ENCODE measurements around the gene NUDCD3.

The NUDCD3 gene

DNA sequence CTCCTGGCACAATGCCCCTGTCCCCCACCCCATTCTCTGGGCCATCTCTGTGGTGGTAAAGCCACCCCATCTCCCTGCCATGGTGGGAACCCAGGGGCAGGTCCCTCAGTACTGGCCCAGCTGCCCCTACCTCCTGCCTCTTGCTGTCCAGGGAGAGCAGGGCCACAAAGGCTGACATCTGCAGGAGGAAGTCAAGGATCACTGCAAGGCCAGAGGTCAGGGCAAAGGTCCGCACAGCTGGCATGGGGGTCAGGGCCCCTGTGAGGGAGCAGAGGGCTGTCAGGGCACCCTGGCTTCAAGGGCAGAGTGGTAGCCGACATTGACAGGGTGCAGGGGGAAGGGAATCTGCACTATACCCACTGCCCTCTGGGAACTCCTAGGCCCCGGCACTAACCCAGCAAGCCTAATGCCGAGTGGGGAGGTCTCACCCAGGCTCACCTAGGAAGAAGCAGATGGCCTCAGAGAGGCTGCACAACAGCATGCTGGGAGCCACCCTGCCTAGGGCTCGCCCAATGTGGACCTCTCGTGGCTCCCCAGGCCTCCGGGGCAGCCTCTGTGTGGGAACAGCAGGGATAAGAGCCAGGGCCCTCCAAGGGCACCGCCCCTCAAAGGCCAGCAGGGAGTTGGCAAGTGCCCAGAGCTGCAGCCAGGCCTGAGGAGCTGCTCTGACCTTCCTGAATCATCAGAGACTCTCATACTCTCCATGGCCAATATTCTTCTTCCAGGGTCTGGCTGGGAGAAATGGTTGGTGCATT, 43.0 kb upstream of the NUDCD3 start:
- no peak overlapping the region for H3K27ac ChIP-seq (ENCODE audit: low read depth, low read length)
- H3K9ac ChIP-seq (ENCODE audit: low read depth, low read length) = no peak overlapping the region
- no peaks in the 10 kb centered on the region for H3K27me3 ChIP-seq (ENCODE audit: insufficient read depth, low read length)
- H3K4me3 ChIP-seq (ENCODE audit: low read length) = no peak overlapping the region
- no peaks in the 10 kb centered on the region for H3K9me3 ChIP-seq (ENCODE audit: insufficient read depth, low read depth, low read length)
- no peaks in the 10 kb centered on the region for H3K4me1 ChIP-seq (ENCODE audit: insufficient read depth, low read length)
- no peaks in the 10 kb centered on the region for H3K36me3 ChIP-seq (ENCODE audit: insufficient read depth, low read length)
- WGBS = 92% methylated on average over 8 of the region's 8 CpGs

DNA sequence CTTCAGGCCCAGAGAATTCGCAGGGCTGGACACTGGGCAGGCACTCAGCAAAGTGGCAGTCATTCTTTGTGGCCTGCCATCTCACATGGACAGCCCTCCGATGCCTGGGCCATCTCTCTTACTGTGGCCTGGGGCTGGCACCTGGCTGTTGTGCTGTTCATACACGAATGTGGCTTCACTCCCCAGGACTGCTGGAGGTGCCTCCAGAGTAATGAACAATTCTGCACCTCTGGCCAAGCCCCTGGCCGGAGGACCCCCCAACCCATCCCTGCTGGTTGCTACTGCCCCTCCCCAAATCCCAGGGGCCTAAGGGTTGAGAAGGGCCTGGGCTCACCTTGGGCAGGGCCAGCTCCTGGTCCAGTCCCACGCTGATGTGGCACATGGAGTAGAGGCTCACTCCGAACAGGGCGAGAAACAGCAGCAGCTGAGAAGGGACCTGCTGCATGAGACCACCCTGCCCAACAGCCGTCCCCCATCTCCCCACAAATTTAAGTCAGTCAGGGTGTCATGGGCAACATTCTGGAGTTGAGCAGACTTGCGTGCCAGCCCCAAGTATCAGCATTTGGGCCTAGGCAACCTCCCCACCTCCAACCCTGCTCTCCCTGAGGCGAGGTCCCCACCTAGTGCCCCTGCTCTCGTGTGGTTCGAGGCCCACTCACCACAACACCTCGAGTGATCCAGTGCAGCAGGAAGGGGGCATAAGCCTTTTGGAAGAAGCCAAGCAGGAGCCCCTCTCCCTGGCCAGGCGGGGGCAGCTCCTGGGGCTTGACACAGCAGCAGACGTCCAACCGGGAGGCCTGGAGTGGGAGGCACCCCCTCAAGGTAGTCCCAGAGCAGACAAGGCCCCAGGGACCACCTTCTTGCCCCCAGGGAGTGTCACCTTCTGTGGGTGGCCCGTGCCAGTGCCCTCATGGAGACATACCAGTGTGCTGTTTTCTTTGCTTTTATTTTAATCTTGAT, 41.2 kb upstream of the NUDCD3 start:
- WGBS = 91% methylated on average over 17 of the region's 17 CpGs
- no peak overlapping the region for H3K4me3 ChIP-seq (ENCODE audit: low read length)

DNA sequence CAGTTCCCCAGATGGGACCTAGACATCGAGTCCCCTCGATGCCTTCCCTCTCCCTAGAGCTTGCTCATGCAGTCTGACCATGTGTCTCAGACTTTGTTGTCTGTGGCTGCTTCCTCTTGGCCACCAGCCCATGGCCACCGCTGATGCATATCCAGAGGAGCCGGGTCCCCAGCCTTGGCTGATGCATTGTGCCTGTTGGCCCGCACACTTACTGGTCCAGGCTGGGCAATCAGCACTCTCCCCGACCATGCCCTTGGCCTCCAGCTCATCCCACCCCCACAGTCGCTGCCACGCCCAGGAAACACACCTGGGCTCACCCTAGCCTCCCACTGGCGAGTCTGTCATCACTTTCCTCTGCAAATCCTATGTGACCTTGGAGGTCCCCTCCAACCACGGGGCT, 40.5 kb upstream of the NUDCD3 start:
- 86% methylated on average over 10 of the region's 10 CpGs for WGBS
- H3K9me3 ChIP-seq (ENCODE audit: insufficient read depth, low read depth, low read length) = no peaks in the 10 kb centered on the region
- no peaks in the 10 kb centered on the region for H3K36me3 ChIP-seq (ENCODE audit: insufficient read depth, low read length)
- no peaks in the 10 kb centered on the region for H3K4me1 ChIP-seq (ENCODE audit: insufficient read depth, low read length)
- H3K4me3 ChIP-seq (ENCODE audit: low read length) = no peak overlapping the region
- H3K27me3 ChIP-seq (ENCODE audit: insufficient read depth, low read length) = no peaks in the 10 kb centered on the region
- H3K9ac ChIP-seq (ENCODE audit: low read depth, low read length) = no peak overlapping the region
- no peak overlapping the region for H3K27ac ChIP-seq (ENCODE audit: low read depth, low read length)

More for the DNA sequence above, 41.2 kb upstream of the NUDCD3 start:
- no peaks in the 10 kb centered on the region for H3K27me3 ChIP-seq (ENCODE audit: insufficient read depth, low read length)
- H3K36me3 ChIP-seq (ENCODE audit: insufficient read depth, low read length) = no peaks in the 10 kb centered on the region
- no peak overlapping the region for H3K27ac ChIP-seq (ENCODE audit: low read depth, low read length)
- H3K9me3 ChIP-seq (ENCODE audit: insufficient read depth, low read depth, low read length) = no peaks in the 10 kb centered on the region
- H3K4me1 ChIP-seq (ENCODE audit: insufficient read depth, low read length) = no peaks in the 10 kb centered on the region
- no peak overlapping the region for H3K9ac ChIP-seq (ENCODE audit: low read depth, low read length)

DNA sequence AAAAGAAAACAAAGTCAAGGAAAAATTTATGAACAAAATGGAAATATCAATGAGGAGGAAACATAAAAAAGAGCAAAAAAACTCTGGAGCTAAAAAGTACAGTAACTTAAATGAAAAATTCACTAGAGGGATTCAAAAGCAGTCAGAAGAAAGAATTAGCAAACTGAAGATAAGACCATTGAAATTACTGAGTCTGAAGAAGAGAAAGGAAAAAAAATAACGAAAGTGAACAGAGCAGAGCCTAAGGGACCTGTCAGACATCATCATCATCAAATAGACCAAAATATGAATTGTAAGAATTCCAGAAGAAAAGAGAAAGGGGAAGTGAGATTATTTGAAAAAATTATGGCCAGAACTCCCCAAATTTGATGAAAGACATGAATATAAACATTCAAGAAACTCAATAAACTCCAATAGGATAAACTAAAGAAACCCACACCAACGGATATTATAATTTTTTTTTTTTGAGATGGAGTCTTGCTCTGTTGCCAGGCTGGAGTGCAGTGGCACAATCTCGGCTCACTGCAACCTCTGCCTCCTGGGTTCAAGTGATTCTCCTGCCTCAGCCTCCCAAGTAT, 34.4 kb upstream of the NUDCD3 start:
- H3K27ac ChIP-seq (ENCODE audit: low read depth, low read length) = no peak overlapping the region
- no peak overlapping the region for H3K9ac ChIP-seq (ENCODE audit: low read depth, low read length)
- H3K36me3 ChIP-seq (ENCODE audit: insufficient read depth, low read length) = no peaks in the 10 kb centered on the region
- H3K4me3 ChIP-seq (ENCODE audit: low read length) = no peak overlapping the region
- 86% methylated on average over 1 of the region's 3 CpGs for WGBS
- peaks cover 9% of the 10 kb centered on the region; the same call in 1 of the 2 replicates for H3K9me3 ChIP-seq (ENCODE audit: insufficient read depth, low read depth, low read length)
- H3K27me3 ChIP-seq (ENCODE audit: insufficient read depth, low read length) = no peaks in the 10 kb centered on the region
- no peaks in the 10 kb centered on the region for H3K4me1 ChIP-seq (ENCODE audit: insufficient read depth, low read length)

DNA sequence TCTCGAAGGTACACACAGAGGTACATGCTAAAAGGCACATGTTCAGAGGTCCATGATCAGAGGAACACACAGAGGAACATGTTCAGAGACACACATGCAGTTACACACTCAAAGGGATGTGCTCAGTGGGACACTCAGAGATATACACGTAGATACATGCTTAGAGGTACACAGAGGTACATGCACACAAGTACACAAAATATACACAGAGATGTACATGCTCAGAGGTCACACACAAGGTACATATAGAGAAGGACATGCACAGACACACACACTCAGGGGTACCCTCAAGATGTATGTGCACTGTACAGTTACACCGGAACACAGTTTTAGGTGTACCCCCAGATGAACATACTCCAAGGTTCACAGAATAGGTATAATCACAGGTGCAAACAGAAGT, 31.9 kb upstream of the NUDCD3 start:
- Histone ChIP-seq H3K9me3 (ENCODE audit: insufficient read depth, low read depth, low read length) (peaks cover 9% of the 10 kb centered on the region; the same call in 1 of the 2 replicates), H3K4me1 (ENCODE audit: insufficient read depth, low read length) (no peaks in the 10 kb centered on the region), H3K36me3 (ENCODE audit: insufficient read depth, low read length) (no peaks in the 10 kb centered on the region), H3K9ac (ENCODE audit: low read depth, low read length) (no peak overlapping the region), H3K27me3 (ENCODE audit: insufficient read depth, low read length) (no peaks in the 10 kb centered on the region; the same call in 1 of the 2 replicates), H3K27ac (ENCODE audit: low read depth, low read length) (no peak overlapping the region), H3K4me3 (ENCODE audit: low read length) (no peak overlapping the region)
- 92% methylated on average over 3 of the region's 3 CpGs for WGBS

DNA sequence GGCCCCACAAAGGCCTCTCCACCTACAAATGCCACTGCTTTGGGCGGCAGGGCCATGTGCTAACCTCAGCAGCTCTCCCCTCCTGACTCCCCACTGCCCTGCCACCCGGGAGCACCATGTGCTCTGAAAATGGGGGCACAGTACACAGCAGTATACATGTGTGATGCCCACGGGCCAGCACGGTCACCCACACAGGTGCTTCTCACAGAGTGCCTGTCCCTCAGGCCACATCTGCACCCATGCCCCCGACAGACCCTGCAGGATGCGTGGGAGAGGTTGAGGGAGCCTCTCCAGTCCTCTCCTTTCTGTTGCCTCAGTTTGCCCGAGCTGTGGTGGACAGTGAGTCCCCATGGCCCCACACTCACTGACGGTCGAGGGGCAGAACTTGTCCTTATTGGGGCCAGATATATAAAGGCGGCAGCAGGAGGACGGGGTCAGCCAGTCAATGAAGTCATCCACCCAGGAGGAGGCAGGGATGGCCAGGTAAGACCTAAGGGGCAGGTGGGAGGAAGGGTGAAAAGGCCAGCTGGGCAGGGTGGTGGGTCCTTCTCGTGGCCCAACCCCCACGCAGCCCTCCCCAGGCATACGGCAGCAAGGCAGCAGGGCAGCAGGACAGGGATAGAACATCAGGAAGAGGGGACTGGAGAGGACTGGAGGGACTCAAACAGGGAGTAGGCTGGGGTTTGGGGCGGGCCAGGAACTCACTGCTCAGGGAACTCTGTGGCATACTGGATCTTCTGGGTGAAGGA, 31.1 kb upstream of the NUDCD3 start:
- 91% methylated on average over 15 of the region's 15 CpGs for WGBS
- Histone ChIP-seq H3K27me3 (ENCODE audit: insufficient read depth, low read length) (no peaks in the 10 kb centered on the region; the same call in 1 of the 2 replicates), H3K9ac (ENCODE audit: low read depth, low read length) (no peak overlapping the region), H3K9me3 (ENCODE audit: insufficient read depth, low read depth, low read length) (peaks cover 9% of the 10 kb centered on the region; the same call in 1 of the 2 replicates), H3K27ac (ENCODE audit: low read depth, low read length) (no peak overlapping the region), H3K4me3 (ENCODE audit: low read length) (no peak overlapping the region), H3K4me1 (ENCODE audit: insufficient read depth, low read length) (no peaks in the 10 kb centered on the region), H3K36me3 (ENCODE audit: insufficient read depth, low read length) (no peaks in the 10 kb centered on the region)

DNA sequence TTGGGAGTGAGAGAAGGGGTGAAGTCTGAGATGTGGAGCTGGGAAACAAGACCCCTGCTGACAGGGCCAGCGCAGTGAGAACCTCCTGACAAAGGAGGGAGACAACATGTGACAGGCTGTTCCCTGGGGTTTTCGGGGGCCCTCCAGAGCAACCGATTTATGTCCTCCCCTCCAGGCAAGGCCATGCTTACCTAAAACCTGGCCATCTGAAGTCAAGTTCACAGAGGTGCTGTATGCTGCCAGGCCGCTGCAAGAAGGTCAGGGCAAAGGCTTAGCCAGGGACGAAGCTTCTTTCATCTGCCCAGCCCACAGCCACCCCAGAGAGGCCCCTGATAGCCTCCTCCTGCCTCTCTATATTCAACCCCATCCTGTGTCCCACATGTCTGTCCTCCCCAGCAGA, 30.1 kb upstream of the NUDCD3 start:
- Histone ChIP-seq H3K36me3 (ENCODE audit: insufficient read depth, low read length) (no peaks in the 10 kb centered on the region), H3K27ac (ENCODE audit: low read depth, low read length) (no peak overlapping the region), H3K4me3 (ENCODE audit: low read length) (no peak overlapping the region), H3K4me1 (ENCODE audit: insufficient read depth, low read length) (no peaks in the 10 kb centered on the region), H3K9ac (ENCODE audit: low read depth, low read length) (no peak overlapping the region), H3K27me3 (ENCODE audit: insufficient read depth, low read length) (no peaks in the 10 kb centered on the region; the same call in 1 of the 2 replicates), H3K9me3 (ENCODE audit: insufficient read depth, low read depth, low read length) (peaks cover 9% of the 10 kb centered on the region; the same call in 1 of the 2 replicates)
- WGBS = 90% methylated on average over 5 of the region's 5 CpGs

DNA sequence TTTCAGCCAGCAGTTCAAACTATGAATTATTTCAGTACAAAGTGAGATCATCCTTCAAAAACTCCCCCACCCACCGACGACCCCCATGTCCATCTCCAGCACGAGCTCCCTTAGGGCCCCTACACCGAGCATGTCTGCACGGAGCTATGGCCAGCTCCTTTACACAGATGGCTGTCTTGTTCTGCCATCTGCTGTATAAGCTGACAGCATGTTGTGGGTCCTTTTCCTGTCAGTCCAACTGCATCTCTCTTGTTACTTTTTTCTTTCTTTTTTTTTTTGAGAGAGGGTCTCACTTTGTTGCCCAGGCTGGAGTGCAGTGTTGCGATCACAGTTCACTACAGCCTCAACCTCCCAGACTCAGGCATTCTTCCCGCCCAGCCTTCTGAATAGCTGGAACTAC, 29.1 kb upstream of the NUDCD3 start:
- Histone ChIP-seq H3K36me3 (ENCODE audit: insufficient read depth, low read length) (no peaks in the 10 kb centered on the region), H3K9ac (ENCODE audit: low read depth, low read length) (no peak overlapping the region), H3K4me3 (ENCODE audit: low read length) (no peak overlapping the region), H3K27me3 (ENCODE audit: insufficient read depth, low read length) (no peaks in the 10 kb centered on the region; the same call in 1 of the 2 replicates), H3K9me3 (ENCODE audit: insufficient read depth, low read depth, low read length) (peaks cover 5% of the 10 kb centered on the region; the same call in 1 of the 2 replicates), H3K4me1 (ENCODE audit: insufficient read depth, low read length) (no peaks in the 10 kb centered on the region), H3K27ac (ENCODE audit: low read depth, low read length) (no peak overlapping the region)
- WGBS = 89% methylated on average over 7 of the region's 7 CpGs

DNA sequence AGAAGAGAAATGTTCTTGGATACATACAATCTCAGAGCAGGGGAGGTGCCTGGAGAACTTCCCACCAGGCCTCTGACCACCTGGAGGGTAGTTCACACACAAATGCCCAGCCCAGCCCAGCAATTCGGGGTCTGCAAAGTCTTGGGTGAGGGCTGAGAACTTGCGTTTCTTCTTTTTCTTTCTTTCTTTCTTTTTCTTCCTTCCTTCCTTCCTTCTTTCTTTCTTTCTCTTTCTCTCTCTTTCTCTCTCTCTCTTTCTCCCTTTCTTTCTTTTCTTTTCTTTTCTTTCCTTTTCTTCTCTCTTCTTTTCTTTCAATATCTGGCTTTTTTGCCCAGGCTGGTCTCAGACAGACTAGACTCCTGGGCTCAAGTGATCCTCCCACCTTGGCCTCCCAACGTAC, 28.3 kb upstream of the NUDCD3 start:
- Histone ChIP-seq H3K4me1 (ENCODE audit: insufficient read depth, low read length) (no peaks in the 10 kb centered on the region), H3K36me3 (ENCODE audit: insufficient read depth, low read length) (no peaks in the 10 kb centered on the region), H3K9me3 (ENCODE audit: insufficient read depth, low read depth, low read length) (no peaks in the 10 kb centered on the region), H3K9ac (ENCODE audit: low read depth, low read length) (no peak overlapping the region), H3K27me3 (ENCODE audit: insufficient read depth, low read length) (no peaks in the 10 kb centered on the region; the same call in 1 of the 2 replicates), H3K4me3 (ENCODE audit: low read length) (no peak overlapping the region), H3K27ac (ENCODE audit: low read depth, low read length) (no peak overlapping the region)
- WGBS = 85% methylated on average over 3 of the region's 3 CpGs

DNA sequence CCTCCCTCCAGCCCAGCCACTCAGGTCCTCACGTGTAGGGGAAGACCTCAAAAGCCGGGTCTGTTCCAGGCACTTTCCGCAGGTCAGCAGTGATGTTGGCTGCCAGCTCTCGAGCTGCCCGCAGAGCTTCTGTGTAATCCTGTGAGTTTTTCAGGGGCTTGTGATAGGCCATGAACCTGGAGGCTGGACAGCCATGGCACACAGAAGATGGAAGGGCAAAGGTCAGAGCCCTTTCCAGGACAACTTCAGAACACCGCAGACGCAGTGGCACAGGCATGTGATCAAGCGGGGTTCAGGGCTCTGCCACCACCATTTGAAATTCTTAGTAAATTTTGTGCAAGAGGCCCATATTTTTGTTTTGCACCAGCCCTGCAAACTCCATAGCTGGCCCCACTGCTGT, 26.7 kb upstream of the NUDCD3 start:
- no peak overlapping the region for H3K4me3 ChIP-seq (ENCODE audit: low read length)
- WGBS = 94% methylated on average over 8 of the region's 8 CpGs

More for the DNA sequence above, 26.7 kb upstream of the NUDCD3 start:
- Histone ChIP-seq H3K9me3 (ENCODE audit: insufficient read depth, low read depth, low read length) (no peaks in the 10 kb centered on the region), H3K27me3 (ENCODE audit: insufficient read depth, low read length) (no peaks in the 10 kb centered on the region; the same call in 1 of the 2 replicates), H3K27ac (ENCODE audit: low read depth, low read length) (no peak overlapping the region), H3K36me3 (ENCODE audit: insufficient read depth, low read length) (no peaks in the 10 kb centered on the region), H3K9ac (ENCODE audit: low read depth, low read length) (no peak overlapping the region), H3K4me1 (ENCODE audit: insufficient read depth, low read length) (no peaks in the 10 kb centered on the region)

Data from HUES64 (cell line).